ENCODE measurements around the gene ARHGEF38.

ARHGEF38 gene

DNA sequence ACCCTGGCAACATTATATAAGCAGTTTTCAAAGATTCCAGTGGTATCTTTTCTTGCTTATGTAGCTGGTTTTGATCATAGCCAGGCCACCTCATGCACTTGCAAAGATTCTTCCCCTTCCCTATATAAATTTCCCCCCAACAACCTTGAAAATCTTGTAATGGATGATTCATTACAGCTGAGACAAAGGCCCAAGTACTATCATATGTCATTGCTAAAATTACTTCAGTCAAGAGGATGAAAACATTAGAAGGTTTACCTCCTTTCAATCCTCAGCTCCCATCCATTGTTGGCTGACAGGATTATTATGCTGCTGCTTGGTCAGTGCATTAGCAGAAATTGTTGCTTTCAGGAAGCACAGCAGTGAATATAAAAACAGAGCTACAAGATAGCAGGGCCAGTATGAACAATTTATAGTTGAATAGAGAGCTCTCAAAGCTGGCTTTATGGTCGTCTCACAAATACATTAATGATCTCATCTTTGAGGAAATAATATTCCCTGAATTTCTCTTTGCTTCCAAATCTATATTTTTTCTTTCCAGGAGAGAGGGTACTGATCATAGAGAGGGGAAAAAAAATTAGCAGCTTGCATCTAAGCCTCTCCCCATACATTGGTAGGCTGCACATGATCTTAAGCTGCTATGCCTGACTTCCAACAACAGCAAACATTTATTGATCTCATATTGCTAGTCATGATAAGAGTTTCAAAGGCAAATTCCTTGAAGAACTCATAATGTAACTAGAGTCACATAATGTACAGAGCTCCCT lies 7.7 kb upstream of the ARHGEF38 start:
- Mint-ChIP-seq H3K4me3 (no peak overlapping the region), H3K36me3 (ENCODE audit: low read depth) (no peaks in the 10 kb centered on the region), H3K27ac (no peak overlapping the region), H3K27me3 (ENCODE audit: low read depth) (peaks cover 8% of the 10 kb centered on the region), H3K4me1 (ENCODE audit: low read depth) (peaks cover 3% of the 10 kb centered on the region), H3K9me3 (no peaks in the 10 kb centered on the region)

DNA sequence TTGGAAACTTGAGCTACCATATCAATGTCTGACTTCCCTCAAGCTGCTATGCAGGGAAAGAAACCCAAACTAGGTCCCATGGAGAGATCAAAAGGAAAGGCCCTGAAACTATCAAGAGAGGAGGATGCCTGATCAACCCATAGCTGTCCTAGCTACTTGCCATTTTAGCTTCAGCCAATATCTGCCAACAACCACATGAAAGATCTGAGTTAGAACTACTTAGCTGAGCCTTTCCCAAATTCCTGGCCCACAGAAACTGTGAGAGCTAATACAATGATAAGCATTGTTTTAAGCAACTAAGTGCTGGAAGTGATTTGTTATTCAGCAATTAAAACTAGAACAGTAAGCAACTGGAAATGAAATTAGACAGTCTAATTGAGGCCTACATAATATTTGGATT lies 6.3 kb upstream of the ARHGEF38 start:
- H3K9me3 Mint-ChIP-seq, result no peaks in the 10 kb centered on the region
- peaks cover 3% of the 10 kb centered on the region for H3K4me1 Mint-ChIP-seq (ENCODE audit: low read depth)
- peaks cover 8% of the 10 kb centered on the region for H3K27me3 Mint-ChIP-seq (ENCODE audit: low read depth)
- H3K36me3 Mint-ChIP-seq (ENCODE audit: low read depth), result no peaks in the 10 kb centered on the region
- no peak overlapping the region for H3K27ac Mint-ChIP-seq
- H3K4me3 Mint-ChIP-seq, result no peak overlapping the region

DNA sequence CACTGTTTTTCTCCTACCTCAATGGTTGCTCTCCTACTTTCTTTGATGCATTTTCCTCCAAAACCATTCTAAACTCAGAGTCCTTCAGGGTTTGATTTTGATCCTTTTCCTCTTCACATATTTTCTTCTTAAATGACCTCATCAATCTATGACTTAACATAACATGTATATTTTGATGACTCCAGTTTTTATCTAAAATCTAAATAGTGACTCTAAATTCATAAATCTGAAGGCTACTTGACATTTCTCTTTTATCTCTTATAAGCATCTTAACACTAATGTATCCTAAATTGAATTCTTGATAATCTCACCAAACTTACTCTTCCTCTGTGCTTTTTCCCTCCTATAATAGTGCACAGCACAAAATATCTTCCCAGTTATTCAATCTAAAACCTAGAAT lies 4.7 kb upstream of the ARHGEF38 start:
- Mint-ChIP-seq H3K27me3 (ENCODE audit: low read depth) (peaks cover 2% of the 10 kb centered on the region), H3K4me1 (ENCODE audit: low read depth) (no peaks in the 10 kb centered on the region), H3K9me3 (no peaks in the 10 kb centered on the region), H3K27ac (no peak overlapping the region), H3K36me3 (ENCODE audit: low read depth) (no peaks in the 10 kb centered on the region), H3K4me3 (no peak overlapping the region)

GRCh38 chr4:105548483-105548882 lies 3.9 kb upstream of the ARHGEF38 start:
- H3K36me3 Mint-ChIP-seq (ENCODE audit: low read depth), result no peaks in the 10 kb centered on the region
- no peaks in the 10 kb centered on the region for H3K4me1 Mint-ChIP-seq (ENCODE audit: low read depth)
- H3K27me3 Mint-ChIP-seq (ENCODE audit: low read depth), result peaks cover 2% of the 10 kb centered on the region
- no peak overlapping the region for H3K4me3 Mint-ChIP-seq
- no peaks in the 10 kb centered on the region for H3K9me3 Mint-ChIP-seq
- no peak overlapping the region for H3K27ac Mint-ChIP-seq

DNA sequence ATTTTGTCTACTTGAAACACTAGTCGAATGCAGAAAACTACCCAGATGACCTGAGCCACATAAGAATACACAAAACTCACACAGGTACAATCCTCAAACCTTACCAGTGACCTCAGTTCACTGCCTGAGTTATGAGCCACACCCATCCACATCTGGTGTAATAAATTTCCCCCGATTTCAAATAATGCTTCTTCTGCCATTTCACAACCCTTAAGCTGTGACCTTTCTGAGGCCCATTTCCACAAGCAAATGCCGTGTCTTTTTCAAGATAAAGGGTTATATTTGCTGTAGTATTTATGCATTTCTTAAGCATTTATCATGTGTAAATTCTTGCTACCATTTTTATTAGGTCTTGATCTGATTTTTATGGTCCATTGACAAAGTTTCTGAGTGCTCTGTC lies 1.8 kb upstream of the ARHGEF38 start:
- H3K4me3 Mint-ChIP-seq, result no peak overlapping the region
- no peaks in the 10 kb centered on the region for H3K9me3 Mint-ChIP-seq
- no peaks in the 10 kb centered on the region for H3K36me3 Mint-ChIP-seq (ENCODE audit: low read depth)
- no peak overlapping the region for H3K27ac Mint-ChIP-seq
- H3K4me1 Mint-ChIP-seq (ENCODE audit: low read depth), result no peaks in the 10 kb centered on the region
- H3K27me3 Mint-ChIP-seq (ENCODE audit: low read depth), result no peaks in the 10 kb centered on the region

DNA sequence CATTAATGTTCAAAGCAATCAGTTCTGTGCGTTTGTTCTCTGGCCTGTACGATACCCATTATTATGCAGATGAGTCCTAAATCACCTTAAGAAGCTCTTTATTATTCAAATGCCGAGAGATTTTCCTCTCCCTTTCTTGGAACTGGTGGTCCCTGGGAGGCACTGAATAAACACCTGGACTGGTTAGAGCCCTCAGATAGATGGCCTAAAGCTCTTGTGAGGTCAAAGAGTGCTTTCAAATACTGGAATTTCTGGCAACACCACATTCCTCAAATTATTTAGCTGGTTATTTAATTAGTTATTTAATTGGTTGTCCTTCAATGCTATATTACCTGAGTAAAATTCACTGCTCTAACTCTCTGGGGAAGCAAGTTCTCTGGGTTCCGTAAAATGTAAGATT lies 3.0 kb downstream of the ARHGEF38 start:
- no peaks in the 10 kb centered on the region for H3K4me1 Mint-ChIP-seq (ENCODE audit: low read depth)
- H3K27me3 Mint-ChIP-seq (ENCODE audit: low read depth), result peaks cover 5% of the 10 kb centered on the region
- H3K4me3 Mint-ChIP-seq, result no peak overlapping the region
- H3K9me3 Mint-ChIP-seq, result no peaks in the 10 kb centered on the region
- no peaks in the 10 kb centered on the region for H3K36me3 Mint-ChIP-seq (ENCODE audit: low read depth)
- no peak overlapping the region for H3K27ac Mint-ChIP-seq

DNA sequence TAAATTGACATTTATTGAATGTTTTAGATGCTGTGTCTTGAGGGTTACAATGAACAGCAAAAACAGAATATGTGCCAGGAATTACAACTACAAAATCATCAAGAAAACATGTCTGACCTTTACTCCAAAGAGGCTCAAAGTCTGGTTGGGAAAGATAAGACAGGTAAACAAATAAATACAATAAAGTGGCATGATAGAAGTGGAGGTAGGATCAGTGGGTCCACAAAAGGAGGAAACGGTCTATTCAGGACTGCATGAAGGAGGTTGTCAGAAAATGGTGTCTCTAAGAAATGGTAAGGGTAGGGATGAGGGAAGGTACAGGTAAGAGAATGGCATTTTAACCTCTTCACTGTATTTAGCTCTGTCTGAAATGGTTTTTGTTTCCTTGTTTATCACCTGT lies 3.8 kb downstream of the ARHGEF38 start:
- Mint-ChIP-seq H3K27ac (no peak overlapping the region), H3K4me1 (ENCODE audit: low read depth) (no peaks in the 10 kb centered on the region), H3K27me3 (ENCODE audit: low read depth) (peaks cover 5% of the 10 kb centered on the region), H3K9me3 (no peaks in the 10 kb centered on the region), H3K36me3 (ENCODE audit: low read depth) (no peaks in the 10 kb centered on the region), H3K4me3 (no peak overlapping the region)

DNA sequence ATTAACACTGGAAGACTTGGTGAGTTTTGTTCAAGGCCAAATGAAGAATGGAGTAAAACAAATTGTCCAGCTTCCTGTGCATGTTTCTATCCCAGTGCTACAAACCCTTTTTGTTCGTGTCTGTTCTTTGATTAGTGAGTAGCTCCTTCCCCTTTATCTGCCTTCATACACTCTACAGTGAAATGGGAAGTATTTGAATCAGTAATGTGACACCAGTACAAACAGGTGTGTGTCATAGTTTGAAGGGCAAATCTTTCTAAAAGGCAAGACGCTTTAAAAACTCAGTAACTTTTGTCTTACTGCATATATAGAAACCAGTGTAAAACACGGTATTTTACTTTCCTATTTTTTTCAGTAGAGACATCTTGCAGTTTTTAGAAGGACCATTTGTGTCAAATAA lies 5.9 kb downstream of the ARHGEF38 start:
- H3K36me3 Mint-ChIP-seq (ENCODE audit: low read depth), result no peaks in the 10 kb centered on the region
- H3K27ac Mint-ChIP-seq, result no peak overlapping the region
- H3K4me1 Mint-ChIP-seq (ENCODE audit: low read depth), result no peaks in the 10 kb centered on the region
- peaks cover 5% of the 10 kb centered on the region for H3K27me3 Mint-ChIP-seq (ENCODE audit: low read depth)
- H3K4me3 Mint-ChIP-seq, result no peak overlapping the region
- no peaks in the 10 kb centered on the region for H3K9me3 Mint-ChIP-seq

- Mint-ChIP-seq H3K4me1 (ENCODE audit: low read depth) (no peaks in the 10 kb centered on the region), H3K27ac (no peak overlapping the region), H3K27me3 (ENCODE audit: low read depth) (peaks cover 5% of the 10 kb centered on the region), H3K36me3 (ENCODE audit: low read depth) (no peaks in the 10 kb centered on the region), H3K9me3 (no peaks in the 10 kb centered on the region), H3K4me3 (no peak overlapping the region)
Observed at GRCh38 chr4:105560421-105560848, 8.0 kb downstream of the ARHGEF38 start.

- Mint-ChIP-seq H3K36me3 (ENCODE audit: low read depth) (no peaks in the 10 kb centered on the region), H3K4me1 (ENCODE audit: low read depth) (no peaks in the 10 kb centered on the region)
Observed at GRCh38 chr4:105563352-105563751, 10.9 kb downstream of the ARHGEF38 start.

DNA sequence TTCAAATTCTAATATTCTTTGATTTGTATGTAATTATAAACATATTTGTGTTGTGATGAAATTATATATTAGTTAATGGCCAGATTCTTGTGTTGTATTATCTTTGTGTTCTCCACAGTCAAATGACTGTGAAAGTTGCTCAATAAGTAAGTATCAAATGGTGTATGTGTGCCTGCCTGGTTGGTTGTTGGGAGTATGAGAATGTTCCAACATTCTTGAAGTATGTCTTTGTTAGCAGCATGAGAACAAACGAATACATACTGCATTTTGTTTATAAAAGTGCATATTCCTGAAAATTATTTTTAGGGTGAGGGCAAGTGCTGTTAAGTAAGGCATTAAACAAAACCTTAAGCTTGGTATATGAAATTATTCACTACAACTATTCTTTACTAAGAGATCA lies 16.2 kb downstream of the ARHGEF38 start:
- no peaks in the 10 kb centered on the region for H3K9me3 Mint-ChIP-seq
- no peak overlapping the region for H3K4me3 Mint-ChIP-seq
- no peaks in the 10 kb centered on the region for H3K4me1 Mint-ChIP-seq (ENCODE audit: low read depth)
- no peaks in the 10 kb centered on the region for H3K36me3 Mint-ChIP-seq (ENCODE audit: low read depth)
- no peak overlapping the region for H3K27ac Mint-ChIP-seq
- no peaks in the 10 kb centered on the region for H3K27me3 Mint-ChIP-seq (ENCODE audit: low read depth)

More at GRCh38 chr4:105563352-105563751, 10.9 kb downstream of the ARHGEF38 start:
- Mint-ChIP-seq H3K4me3 (no peak overlapping the region), H3K27ac (no peak overlapping the region), H3K9me3 (no peaks in the 10 kb centered on the region), H3K27me3 (ENCODE audit: low read depth) (peaks cover 4% of the 10 kb centered on the region)

GRCh38 chr4:105569057-105569865 lies 16.8 kb downstream of the ARHGEF38 start:
- Mint-ChIP-seq H3K27me3 (ENCODE audit: low read depth) (no peaks in the 10 kb centered on the region), H3K4me3 (no peak overlapping the region), H3K36me3 (ENCODE audit: low read depth) (no peaks in the 10 kb centered on the region), H3K9me3 (no peaks in the 10 kb centered on the region), H3K27ac (no peak overlapping the region), H3K4me1 (ENCODE audit: low read depth) (no peaks in the 10 kb centered on the region)

DNA sequence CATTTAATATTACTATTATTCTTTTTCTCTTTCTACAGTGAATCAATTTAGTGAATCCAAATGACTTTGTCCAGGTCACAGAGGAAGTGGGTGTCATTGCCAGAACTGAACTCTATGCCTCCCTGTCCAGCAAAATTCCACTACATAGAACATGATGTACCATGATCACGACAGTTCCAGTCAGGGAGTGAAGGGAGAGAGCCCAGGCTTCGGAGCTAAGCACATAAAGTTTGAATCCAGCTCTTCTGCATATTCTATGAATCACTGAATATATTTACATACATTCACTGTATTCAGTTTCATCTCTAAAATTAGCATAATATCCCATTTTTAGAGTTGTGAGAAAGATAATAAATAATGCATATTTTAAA lies 17.4 kb downstream of the ARHGEF38 start:
- Mint-ChIP-seq H3K4me1 (ENCODE audit: low read depth) (no peaks in the 10 kb centered on the region), H3K4me3 (no peak overlapping the region), H3K36me3 (ENCODE audit: low read depth) (no peaks in the 10 kb centered on the region)

GRCh38 chr4:105572296-105572695 lies 19.9 kb downstream of the ARHGEF38 start:
- H3K27ac Mint-ChIP-seq, result no peak overlapping the region
- H3K9me3 Mint-ChIP-seq, result no peaks in the 10 kb centered on the region
- H3K4me3 Mint-ChIP-seq, result no peak overlapping the region
- no peaks in the 10 kb centered on the region for H3K36me3 Mint-ChIP-seq (ENCODE audit: low read depth)
- no peaks in the 10 kb centered on the region for H3K4me1 Mint-ChIP-seq (ENCODE audit: low read depth)
- H3K27me3 Mint-ChIP-seq (ENCODE audit: low read depth), result no peaks in the 10 kb centered on the region

More for the DNA sequence above, 17.4 kb downstream of the ARHGEF38 start:
- Mint-ChIP-seq H3K27ac (no peak overlapping the region), H3K9me3 (no peaks in the 10 kb centered on the region), H3K27me3 (ENCODE audit: low read depth) (no peaks in the 10 kb centered on the region)

- Mint-ChIP-seq H3K27me3 (ENCODE audit: low read depth) (no peaks in the 10 kb centered on the region), H3K27ac (no peak overlapping the region), H3K36me3 (ENCODE audit: low read depth) (no peaks in the 10 kb centered on the region), H3K9me3 (no peaks in the 10 kb centered on the region), H3K4me1 (ENCODE audit: low read depth) (peaks cover 3% of the 10 kb centered on the region), H3K4me3 (no peak overlapping the region)
Observed at GRCh38 chr4:105586638-105587328, 34.4 kb downstream of the ARHGEF38 start.
